Dedifferentiated amniotic fluid mesenchymal stem cell (primary cell): ENCODE data around the gene ZNF423.

Source experiments
- DNase-seq: peaks from one replicate; pipeline ENCODE4 v3.0.0-alpha.2; 2016; ENCODE audit errors: extremely low spot score

ZNF423 gene

DNA sequence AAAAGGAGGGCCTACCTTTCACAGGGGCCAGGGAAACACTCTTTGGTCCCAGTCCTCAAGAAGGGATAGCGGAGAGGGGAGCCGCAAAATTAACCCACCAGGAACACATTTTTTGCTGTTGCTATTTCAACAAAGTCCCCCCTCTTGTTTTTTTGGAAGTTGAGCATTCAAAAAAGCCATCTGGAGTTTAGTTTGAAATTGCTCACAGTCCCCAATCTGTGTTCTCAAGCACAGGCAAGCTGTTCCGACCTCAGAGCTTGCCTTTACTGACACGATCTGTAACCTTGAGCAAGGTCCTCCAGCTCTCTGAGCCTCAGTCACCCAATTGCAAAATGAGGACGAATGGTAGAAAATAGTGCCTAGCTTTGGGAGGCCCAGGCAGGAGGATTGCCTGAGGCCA, 131.1 kb downstream of the ZNF423 start:
- DNase-seq, result no peak

DNA sequence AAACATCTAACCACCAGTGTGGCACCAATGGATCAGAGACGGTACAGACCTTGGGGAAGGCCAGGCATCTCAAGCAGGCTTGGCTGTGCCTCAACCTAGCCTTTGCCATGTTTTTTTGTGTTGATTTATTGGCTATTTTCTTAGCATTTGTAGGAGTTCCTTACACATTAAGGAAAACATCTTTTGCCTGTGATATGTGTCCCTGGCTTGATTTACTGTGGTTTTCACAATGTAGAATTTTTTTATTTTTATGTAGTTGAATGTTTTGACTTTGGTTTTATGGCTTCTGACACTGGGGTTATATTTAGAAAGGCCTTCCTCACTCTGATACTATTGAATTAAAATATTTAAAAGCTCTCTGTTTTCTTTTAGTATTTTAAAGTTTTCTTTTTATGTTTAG, 132.6 kb downstream of the ZNF423 start:
- DNase-seq, result no peak

DNA sequence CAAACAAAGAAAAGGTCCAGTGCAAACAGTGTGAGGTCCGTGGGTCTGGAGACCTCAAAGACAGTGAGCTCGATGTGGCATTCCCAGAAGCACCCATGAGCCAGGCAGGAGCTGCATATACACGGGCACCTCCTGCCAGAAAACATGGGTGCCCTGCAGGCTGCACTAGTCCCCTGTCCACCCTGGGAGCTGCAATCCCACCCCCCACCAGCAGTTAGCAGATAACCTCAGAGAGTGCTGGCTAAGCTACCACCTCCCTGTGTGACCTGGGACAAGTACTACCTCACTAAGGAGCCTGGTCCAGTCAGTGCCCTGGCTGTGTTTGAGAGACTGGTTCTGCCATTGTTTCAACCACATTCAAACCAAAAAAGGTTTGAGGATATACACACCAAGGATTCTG, 135.7 kb downstream of the ZNF423 start:
- no peak for DNase-seq

DNA sequence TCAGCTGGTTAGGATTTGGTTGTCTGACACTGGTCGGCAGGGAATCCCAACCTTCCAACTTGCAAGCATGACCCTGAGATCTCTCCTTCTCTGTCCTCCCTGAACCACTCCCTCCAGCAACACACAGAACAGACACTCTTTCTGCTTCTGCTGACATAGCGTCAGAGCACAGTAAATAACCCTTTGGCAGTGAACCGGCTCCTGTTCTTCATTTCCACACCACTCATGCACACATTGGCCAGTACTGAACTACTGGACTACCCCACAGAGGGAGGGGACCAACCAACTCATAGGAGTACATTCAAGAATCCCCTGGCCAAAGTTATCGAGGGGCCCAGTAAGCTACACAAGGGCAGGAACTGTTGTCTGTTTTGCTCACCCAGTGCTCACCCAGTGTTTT, 138.2 kb downstream of the ZNF423 start:
- DNase-seq, result no peak

DNA sequence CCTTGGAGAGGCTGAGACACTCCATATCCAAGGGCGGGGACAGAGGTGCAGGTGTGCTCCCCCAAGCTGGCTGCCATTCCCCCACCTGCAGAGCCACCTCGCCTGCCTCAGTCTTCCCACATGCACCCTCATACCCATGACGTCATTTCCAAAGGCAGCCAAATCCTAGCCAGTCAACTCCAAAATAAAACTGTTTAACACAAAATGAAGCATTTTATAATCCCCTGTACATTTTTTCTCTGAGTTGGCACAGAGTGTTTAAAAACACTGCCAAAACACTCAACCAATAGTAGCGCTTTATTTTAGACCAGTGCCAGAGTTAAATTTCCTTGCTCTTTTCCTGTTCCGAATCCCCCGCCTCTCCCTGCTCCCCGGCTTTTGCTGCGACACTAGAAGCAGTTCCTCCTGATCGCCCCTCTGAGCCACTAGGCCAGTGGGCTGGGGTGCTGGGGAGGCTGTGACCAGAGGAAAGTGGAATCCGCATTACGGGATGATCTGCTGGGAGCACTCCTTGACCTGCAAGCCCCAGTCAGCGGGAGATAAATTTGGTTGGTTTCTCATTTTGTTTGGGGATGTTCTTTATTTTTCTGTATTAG, 139.5 kb downstream of the ZNF423 start:
- DNase-seq, result no peak

DNA sequence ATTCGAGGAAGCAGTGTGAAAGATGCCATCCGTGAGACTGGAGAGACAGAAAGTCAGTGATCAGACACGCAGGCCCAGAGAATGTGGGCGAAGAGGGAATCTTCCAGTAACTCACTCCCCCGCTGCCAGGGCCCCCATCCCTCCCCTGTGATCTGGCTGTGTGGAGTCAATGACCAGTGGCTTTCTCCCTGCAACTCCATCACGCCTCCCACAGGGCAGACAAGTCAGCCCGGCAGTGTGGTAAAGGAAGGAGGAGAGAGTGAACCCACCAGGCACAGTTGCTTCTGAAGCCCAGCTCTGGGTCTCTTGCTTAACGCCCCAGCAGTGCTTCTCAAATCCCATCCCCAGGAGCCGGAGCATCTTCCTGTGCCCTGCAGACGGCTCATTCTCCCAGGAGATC, 142.1 kb downstream of the ZNF423 start:
- DNase-seq, result no peak

DNA sequence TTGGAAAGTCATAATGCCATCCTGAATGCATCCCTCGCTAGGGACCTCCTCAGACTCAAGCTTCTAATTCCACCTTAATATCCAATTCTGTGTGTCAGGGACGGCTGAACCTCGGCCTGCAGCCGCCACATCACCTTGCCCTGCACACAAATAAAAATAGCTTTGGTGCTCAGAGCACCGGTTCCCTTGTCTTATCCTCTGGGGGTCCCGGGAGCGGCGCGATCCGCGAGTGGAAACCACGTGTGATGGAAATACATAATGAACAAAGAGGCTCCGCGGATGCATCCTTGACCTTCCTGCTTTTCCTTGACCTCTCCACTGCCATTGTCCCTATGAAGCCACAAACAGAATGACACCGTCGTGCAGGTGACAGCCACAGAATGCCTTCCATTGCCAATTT, 143.4 kb downstream of the ZNF423 start:
- no peak for DNase-seq

DNA sequence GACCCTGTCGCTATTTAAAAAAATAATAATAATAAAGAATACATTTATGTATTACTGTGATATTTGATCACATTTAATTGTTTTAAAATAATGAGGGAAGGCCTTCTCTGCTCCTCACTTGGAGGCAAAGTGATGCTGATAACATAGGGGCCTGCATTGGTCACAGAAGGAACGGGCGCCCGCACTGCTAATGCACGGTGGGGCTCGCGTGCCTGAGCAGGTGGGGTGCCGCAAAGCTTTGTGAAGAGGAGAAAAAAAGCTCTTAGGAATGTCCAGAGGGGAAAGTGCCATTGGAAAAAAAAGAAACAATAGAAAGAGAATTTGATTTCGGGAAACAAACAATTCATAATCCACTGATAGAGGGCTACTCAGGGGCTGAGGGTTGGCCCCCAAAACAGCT, 143.8 kb downstream of the ZNF423 start:
- DNase-seq, result no peak

DNA sequence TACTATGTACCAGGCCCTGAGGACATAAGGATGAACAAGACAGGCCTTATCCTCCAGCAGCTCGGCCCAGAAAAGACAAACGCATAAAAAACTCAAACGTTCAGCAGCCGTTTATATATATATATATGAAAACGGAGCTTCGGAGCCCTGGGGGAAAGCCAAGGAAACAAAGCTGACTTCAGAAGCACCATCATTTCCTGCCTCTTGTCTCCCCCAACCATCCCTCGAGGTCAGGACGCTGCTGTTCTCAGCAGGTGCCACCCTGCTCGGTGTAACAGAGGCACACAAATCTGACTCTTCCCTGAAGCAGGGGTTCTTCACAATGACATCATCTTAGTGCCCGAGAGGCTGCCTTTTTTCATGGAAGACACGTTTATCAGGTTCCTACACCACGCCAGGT, 146.9 kb downstream of the ZNF423 start:
- no peak for DNase-seq

DNA sequence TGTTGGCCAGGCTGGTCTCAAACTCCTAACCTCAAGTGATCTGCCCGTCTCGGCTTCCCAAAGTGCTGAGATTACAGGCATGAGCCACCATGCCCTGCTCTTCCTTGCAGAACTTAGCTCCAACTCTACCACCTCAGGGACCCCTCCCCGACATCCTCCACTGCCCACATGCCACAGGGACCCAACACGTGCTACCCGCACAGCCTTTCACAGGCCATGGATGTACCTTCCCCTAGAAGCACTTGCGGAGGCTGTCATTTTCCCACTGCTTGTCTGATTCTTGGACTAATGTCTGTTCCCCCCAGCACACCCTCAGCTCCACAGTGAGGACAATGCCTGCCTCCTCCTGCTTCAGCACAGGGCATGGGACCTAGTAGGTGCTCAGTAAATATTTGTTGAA, 147.4 kb downstream of the ZNF423 start:
- DNase-seq, result no peak

DNA sequence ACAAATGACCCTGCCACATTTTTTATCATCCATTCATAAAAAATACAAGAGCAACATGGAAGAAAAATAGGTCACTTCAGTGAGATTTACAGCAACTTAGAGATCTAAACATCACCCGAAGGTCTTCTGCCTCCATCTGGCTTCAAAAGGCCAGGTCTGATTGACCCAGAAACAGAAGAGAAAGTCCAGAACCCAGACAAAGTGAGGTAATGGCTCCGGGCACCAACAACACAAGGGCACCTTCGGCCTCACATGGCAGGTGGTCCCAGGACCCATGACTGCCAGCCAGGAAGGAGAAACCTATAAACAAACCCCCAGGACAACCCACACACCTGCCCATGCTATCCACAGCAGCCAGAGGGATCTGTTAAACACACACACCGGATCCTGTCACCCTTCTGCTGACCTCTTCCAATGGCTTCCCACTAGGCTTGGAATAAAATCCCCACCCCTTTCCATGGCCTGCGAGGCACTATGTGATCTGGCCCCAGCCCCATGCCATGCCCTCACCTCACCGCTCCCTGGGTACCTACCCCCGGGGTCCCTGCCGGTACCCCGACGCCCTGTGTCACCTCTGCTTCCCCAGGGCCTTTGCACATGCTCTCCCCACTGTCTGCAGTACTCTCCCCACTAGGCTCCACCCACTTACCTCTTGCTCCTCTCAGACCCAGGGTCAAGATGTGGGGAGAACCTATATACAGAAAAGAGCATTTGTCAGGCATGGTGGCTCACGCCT, 149.1 kb downstream of the ZNF423 start:
- no peak for DNase-seq

DNA sequence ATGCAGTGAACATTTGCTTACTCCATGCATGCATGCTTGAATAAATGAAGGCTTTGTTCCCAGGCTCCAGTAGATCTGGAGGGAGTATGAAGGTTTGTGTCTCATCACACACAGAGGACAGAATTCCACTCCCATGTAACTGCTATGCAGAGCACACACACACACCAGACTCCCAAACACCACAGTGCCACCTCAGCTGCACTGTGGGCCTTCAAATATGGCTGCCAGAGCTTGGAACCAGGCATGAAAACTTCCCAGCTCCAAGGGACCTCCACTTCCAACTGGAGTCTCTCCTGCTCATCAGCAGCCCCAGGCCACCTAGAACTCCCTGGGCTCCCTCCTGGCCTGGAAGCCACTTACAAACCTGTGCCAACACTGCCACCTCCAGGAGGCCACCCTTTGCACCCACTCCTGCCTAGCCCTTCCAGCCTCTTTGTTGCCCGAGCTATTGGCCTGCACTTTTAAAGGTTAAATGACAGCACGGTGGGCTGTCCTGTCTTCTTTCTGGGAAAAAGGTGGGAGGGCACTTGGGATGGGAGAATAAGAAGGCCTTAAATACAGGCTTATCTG, 151.2 kb downstream of the ZNF423 start:
- no peak for DNase-seq

DNA sequence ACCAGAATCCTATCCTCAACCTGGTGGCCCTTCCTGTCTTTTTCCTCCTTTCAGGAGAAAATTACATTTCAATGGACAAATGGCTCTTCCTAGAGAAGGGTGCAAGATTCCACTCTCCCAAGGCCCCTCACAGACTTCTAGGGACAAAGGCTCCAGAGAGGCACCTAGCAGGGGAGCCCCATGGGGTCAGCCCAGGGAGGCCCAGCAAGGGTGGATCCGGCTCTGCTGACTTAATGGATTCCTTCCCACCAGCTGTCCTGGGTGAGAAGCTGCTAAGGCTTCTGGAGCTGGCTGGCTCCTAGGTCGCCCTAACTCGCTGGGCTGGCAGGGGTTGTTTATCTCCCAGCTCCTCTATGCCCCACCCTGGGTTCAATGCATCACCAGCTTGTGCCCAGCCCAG, 152.4 kb downstream of the ZNF423 start:
- DNase-seq, result no peak

DNA sequence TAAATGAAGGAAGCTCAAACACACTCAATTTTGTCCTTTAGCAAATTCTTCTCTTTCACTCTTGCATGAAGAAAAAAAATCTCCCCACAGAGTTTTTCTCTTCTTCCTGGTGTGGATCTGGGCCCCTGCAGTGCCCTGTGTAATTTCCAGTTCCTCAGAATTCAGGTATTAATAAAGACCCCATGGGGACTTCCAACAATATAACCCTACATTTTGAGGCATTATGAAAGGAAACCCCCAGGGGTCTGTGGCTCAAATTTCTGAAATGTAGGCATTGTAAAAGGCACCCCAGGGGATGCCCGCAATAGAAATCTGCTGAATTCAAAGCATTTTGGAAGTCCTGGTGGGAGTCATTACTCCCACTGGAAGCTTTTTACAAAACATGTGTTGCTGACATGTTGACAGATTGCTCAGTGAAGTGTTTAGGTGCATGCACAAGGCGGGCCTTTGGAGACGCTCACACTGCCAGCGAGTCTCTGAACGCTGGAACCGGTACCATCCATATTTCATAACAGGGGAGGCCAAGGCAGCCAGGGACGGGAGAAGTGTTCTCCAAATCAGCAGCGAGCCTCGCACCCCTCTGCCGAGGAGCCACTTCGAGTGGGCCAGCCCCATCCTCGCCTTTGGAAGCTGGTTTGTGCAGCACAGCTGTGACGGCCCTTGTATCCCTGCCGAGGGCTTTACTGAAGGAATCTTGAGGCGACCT, 154.0 kb downstream of the ZNF423 start:
- DNase-seq, result no peak

DNA sequence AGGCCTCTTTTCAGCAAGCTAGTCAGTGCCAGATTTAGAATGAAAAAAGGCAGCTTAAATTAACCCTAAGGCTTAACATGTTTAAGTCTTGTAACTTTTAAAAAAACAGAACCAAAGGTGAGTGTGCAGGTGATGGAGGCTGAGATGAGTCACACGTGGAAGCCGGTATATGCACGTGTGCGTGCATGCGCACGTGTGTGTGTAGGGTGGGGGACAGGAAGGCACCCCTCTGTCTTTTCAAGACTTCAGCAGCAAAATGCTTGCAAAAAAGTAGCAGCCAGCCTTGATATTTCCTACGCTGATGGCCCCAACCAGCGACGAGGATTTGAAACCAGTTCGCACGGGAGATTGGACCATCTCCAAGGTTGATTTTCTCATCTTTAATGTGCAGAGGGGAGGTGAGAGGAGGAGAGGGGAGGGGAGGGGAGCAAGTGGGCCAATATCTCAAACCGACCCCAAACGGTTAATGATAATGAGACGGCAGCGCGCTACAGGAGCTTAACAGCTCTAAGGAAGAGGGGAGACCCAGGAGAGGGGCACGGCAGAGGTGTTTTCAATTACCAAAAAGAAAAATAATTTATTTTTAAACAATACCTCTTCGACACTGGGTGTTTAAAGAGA, 154.7 kb downstream of the ZNF423 start:
- DNase-seq, result no peak

DNA sequence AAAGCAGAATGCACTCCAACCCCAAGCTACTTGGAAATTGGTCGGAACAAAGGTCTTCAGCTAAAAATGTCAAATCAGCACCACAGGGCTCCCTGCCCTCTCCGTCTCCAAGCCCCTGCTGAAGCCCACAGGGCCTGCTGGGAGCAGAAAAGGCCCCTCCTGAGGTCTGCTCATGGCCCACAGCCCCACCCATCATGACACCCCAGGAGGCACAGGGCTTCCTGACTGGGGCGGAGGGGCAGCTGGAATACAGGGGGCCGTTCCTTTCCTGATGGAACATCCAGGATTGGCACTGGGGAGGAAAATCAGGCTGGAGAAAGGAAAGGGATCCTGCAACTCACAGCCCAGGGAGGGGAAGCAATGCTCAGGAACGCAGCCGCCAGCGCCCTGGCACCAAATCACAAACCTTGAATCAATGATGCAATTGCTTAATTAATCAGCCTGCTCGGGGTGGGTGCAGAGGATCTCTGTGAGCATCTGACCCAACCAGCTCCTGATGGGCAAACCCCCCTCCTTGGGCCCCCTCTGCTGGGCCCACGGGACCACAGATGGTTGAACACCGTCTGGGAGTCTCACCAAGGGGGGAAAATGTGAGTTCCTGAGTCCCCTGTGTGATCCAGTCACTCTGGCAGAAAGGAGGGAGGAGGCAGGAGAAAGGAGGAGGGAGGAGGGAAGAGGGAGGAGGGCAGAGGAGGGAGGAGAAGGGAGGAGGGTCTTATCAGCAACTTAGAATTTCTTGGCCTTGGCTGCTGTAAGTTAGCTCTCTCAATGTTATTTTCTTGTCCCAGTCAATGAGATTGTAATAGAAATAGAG, 155.5 kb downstream of the ZNF423 start:
- DNase-seq, result no peak

DNA sequence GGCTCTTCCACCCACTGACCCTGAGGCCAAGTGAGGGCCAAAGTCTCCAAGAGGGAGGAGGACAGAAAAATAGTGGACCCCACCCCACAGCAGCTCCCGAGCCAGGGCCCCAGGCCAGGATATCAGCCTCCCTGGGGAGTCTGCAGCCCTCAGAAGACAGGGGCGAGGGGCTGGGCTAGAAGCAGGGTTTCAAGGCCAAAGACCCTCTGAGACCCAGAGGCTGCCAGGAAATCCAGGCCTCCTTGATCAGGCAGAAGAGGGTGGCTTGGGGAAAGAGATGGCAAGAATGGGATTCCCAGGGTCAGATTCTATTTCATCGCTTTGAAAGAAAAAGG, 156.1 kb downstream of the ZNF423 start:
- no peak for DNase-seq

DNA sequence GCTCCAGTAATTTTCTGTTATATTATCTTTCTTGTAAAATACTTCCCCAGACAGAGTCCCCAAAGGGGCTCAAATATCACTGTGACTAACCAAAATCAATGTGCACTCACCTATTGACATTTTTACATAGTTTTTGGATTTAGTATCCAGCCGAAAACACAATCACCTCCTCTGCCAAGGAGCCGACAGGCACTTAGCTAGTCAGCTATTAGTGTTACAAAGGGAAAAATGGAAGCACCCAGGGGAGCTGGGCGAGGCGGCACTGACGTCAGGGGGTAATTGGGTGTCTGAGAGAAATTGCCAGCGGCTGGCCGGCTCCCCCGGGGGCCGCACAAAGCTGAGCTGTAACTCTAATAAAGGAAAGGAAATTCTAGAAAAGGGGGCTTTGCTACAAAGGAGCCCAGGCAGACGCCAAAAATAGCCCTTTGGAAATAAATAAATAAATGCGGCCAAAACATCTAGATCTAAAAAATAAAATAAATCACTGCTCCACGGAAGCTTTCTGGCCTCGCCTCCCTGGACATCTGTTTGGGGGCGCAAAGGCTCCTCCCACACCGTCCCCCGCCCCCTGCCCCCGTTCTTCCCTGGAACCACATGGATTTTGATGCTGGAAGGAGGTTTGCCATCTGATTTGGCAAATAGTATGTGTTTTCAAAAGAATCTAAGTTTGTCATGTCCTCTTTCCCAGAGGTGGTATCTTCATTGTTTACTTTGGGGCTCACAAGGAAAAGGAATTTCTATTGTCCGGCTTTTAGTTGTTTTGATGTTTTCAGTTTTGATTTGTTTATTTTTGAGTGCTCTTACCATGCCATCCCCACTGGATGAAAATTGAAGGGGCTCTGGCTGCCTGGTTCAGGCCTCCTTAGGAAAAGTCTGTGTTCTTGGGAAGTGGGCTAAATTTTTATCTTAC, 156.7 kb downstream of the ZNF423 start:
- DNase-seq, result no peak

DNA sequence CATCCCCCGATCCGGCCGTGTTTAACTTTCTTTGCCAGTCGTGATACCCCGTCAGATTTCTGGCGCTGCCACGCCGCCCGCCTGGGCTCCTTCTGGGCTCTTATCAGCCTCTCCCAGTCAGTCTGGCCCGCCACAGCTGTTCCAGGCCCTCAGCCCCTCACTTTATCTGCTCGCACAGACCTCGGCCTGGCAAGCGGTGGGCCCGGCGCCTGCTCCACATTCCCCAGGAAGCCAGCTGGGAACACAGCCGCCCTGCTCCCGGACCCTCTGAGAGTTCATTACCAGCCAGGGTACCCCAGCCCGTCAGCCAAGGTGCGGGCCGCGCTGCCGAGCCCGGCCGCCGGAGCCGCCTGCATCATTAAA, 157.5 kb downstream of the ZNF423 start:
- no peak for DNase-seq

DNA sequence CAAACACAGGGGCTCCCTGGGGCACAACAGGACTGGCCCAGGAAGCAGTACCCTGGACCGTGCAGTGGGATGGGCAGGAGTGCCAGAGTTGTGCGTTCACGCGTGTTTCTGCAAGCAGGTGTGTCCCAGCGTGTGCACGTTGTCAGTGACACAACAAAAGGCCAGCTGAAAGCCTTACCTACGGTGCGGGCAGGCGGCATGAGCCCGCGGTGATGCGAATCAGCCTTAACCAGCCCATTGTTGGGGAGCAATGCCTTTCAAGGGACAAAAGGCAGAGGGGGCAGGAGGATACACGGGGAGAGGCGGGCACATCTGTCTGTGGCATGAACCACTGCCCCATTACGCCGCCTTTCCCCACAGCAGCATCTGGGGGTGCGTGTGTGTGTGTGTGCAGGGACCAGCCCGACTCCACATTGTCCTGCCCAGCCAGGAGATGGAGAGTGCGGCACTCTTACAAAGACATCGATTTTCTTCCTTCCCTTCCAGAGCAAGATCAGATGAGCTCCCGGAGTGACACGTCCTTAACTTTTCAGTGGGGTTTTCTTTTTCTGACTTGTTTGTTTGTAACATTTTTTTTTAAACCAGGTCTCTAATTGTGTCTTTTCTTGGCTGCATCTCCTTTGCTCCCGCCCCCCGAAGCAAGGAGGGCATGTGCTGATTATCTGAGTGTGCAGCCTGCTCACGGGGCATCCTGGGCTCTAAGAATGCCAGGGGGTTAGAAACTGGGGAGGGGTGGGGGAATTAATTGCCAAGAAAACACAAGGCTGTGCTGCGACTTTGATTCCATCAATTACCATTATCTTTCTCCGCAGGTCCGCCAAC, 158.1 kb downstream of the ZNF423 start:
- DNase-seq, result no peak
